Subcutaneous adipose tissue (tissue), 4 donors: Measurements from ENCODE around the gene DENND4A. TPM values are rescaled to one million over a fixed set of nuclear protein-coding genes. Genes with fewer than 3 reads are reported as not detected.

ENCODE experiments used
- CTCF ChIP-seq: fragments of 450-650 bp; IDR thresholded peaks from one replicate; pipeline ENCODE4 v1.5.1; 2016; ENCODE audit warnings: low read depth, mild to moderate bottlenecking, control low read depth, antibody characterized with exemption, moderate library complexity
- total RNA-seq, 4 donors: library from RNA; depleted of rRNA; stranded (reverse); fragments of >200 nt; gene quantifications; one replicate each; pipeline ENCODE4 v1.1.0, GENCODE V29; 2016

DENND4A gene
- total RNA-seq, 4 donors from 2014 or later = 29.4 to 36.7 (median 33.3) TPM

- no peak for TF ChIP-seq CTCF
These were observed 153.4 kb downstream of the DENND4A start for GRCh38 chr15:65638681-65639089.

GRCh38 chr15:65638109-65638508 is 154.0 kb downstream of the DENND4A start:
- TF ChIP-seq CTCF = no peak

GRCh38 chr15:65634356-65634755 is 157.7 kb downstream of the DENND4A start:
- TF ChIP-seq CTCF = no peak

- no peak for TF ChIP-seq CTCF
These were observed 158.3 kb downstream of the DENND4A start for GRCh38 chr15:65633752-65634151.

- TF ChIP-seq CTCF = no peak
These were observed 159.2 kb downstream of the DENND4A start for GRCh38 chr15:65632780-65633375.

GRCh38 chr15:65631503-65631902 is 160.6 kb downstream of the DENND4A start:
- TF ChIP-seq CTCF = no peak

- TF ChIP-seq CTCF = no peak
These were observed 161.3 kb downstream of the DENND4A start for GRCh38 chr15:65630760-65631159.
